GM23338 (cell line): ENCODE data around the gene TMEM98. TPM values are rescaled to one million over a fixed set of nuclear protein-coding genes. Genes with fewer than 3 reads are reported as not detected.
"Not testable (repeated sequence)": the region's sequence is repeated elsewhere in the genome, so short reads cannot be mapped to it uniquely, and the experiment has no call there.

ENCODE experiments used
- ATAC-seq: fragments of 200-7000 bp; cut with Tn5 transposase; 3 replicates; pipeline ENCODE4 v1.9.1; 2020
- DNase-seq: peaks from one replicate; pipeline ENCODE4 v3.0.0-alpha.2; 2015; ENCODE audit warnings: low spot score
- H2AFZ ChIP-seq: fragments of 200-600 bp; sonication (generic); 2 replicates; pipeline ENCODE4 v1.8.0; 2016; ENCODE audit warnings: antibody characterized with exemption, mild to moderate bottlenecking, moderate library complexity
- H3F3A ChIP-seq: fragments of 200-600 bp; sonication (generic); replicated peaks from 2 replicates; pipeline ENCODE4 v1.8.0; 2017; ENCODE audit warnings: antibody characterized with exemption, mixed run types, low read depth
- H3K27ac ChIP-seq: fragments of 200-600 bp; sonication (generic); 2 replicates; pipeline ENCODE4 v1.6.1; 2016; ENCODE audit warnings: low read depth
- H3K27me3 ChIP-seq: fragments of 200-600 bp; sonication (generic); 2 replicates; pipeline ENCODE4 v1.8.0; 2016; ENCODE audit warnings: mild to moderate bottlenecking, mixed run types, moderate library complexity; ENCODE audit not compliant: insufficient read depth
- H3K36me3 ChIP-seq: fragments of 200-600 bp; sonication (generic); 2 replicates; pipeline ENCODE4 v1.8.0; 2016; ENCODE audit warnings: mild to moderate bottlenecking; ENCODE audit not compliant: insufficient read depth
- H3K4me1 ChIP-seq: fragments of 200-600 bp; sonication (generic); 2 replicates; pipeline ENCODE4 v1.8.0; 2016; ENCODE audit warnings: mild to moderate bottlenecking, moderate library complexity; ENCODE audit not compliant: insufficient read depth
- H3K4me2 ChIP-seq: fragments of 200-600 bp; sonication (generic); 2 replicates; pipeline ENCODE4 v1.7.1; 2017; ENCODE audit warnings: mixed run types
- H3K4me3 ChIP-seq: fragments of 200-600 bp; sonication (generic); 2 replicates; pipeline ENCODE4 v1.6.1; 2016; ENCODE audit warnings: mixed run types
- H3K79me2 ChIP-seq: fragments of 200-600 bp; sonication (generic); replicated peaks from 2 replicates; pipeline ENCODE4 v1.8.0; 2017; ENCODE audit warnings: mild to moderate bottlenecking; ENCODE audit not compliant: insufficient read depth
- H3K9me2 ChIP-seq: fragments of 200-600 bp; sonication (generic); 2 replicates; pipeline ENCODE4 v1.8.0; 2017; ENCODE audit not compliant: insufficient read depth
- H4K20me1 ChIP-seq: fragments of 200-600 bp; sonication (generic); replicated peaks from 2 replicates; pipeline ENCODE4 v1.8.0; 2017; ENCODE audit warnings: mild to moderate bottlenecking; ENCODE audit not compliant: insufficient read depth
- H3K27ac Mint-ChIP-seq: 2 replicates; pipeline ENCODE4 v1.8.0; 2020; ENCODE audit warnings: inconsistent platforms, mild to moderate bottlenecking, moderate library complexity, mixed read lengths
- H3K27me3 Mint-ChIP-seq: 3 replicates; pipeline ENCODE4 v1.8.0; 2022; ENCODE audit warnings: low read depth, mild to moderate bottlenecking, moderate library complexity, mixed read lengths, inconsistent platforms; ENCODE audit not compliant: insufficient read depth, poor library complexity
- H3K36me3 Mint-ChIP-seq: 3 replicates; pipeline ENCODE4 v1.8.0; 2021; ENCODE audit warnings: low read depth, mild to moderate bottlenecking, inconsistent platforms, moderate library complexity, mixed read lengths
- H3K4me1 Mint-ChIP-seq: 3 replicates; pipeline ENCODE4 v1.8.0; 2020; ENCODE audit warnings: mild to moderate bottlenecking, inconsistent platforms, mixed read lengths
- H3K4me3 Mint-ChIP-seq: 3 replicates; pipeline ENCODE4 v1.8.0; 2021; ENCODE audit warnings: moderate library complexity, mild to moderate bottlenecking, inconsistent platforms, mixed read lengths
- H3K9me3 Mint-ChIP-seq: 3 replicates; pipeline ENCODE4 v1.8.0; 2020; ENCODE audit warnings: moderate library complexity, mild to moderate bottlenecking, inconsistent platforms, mixed read lengths
- CREB1 ChIP-seq: fragments of 250-450 bp; sonication (Bioruptor Pico); IDR thresholded peaks from 2 replicates; pipeline ENCODE4 v1.5.0; 2020; ENCODE audit warnings: low read depth, mild to moderate bottlenecking, moderate library complexity
- EZH2 ChIP-seq: fragments of 200-600 bp; sonication (generic); IDR thresholded peaks from one replicate; pipeline ENCODE4 v1.8.0; 2017; ENCODE audit warnings: antibody characterized with exemption, mild to moderate bottlenecking, low read depth; ENCODE audit not compliant: unreplicated experiment
- EZH2phosphoT487 ChIP-seq: fragments of 200-600 bp; sonication (generic); IDR thresholded peaks from one replicate; pipeline ENCODE4 v1.8.1; 2018; ENCODE audit warnings: antibody characterized with exemption; ENCODE audit not compliant: unreplicated experiment
- NANOG ChIP-seq: IDR thresholded peaks from 2 replicates; pipeline ENCODE4 v1.6.1; 2016; ENCODE audit warnings: antibody characterized with exemption, borderline replicate concordance
- REST ChIP-seq: IDR thresholded peaks from one replicate; pipeline ENCODE4 v1.6.1; 2018; ENCODE audit warnings: antibody characterized with exemption; ENCODE audit not compliant: unreplicated experiment
- STAT1 ChIP-seq: IDR thresholded peaks from one replicate; pipeline ENCODE4 v1.6.1; 2016; ENCODE audit warnings: antibody characterized with exemption; ENCODE audit not compliant: unreplicated experiment
- ZNF114 ChIP-seq: fragments of 250-450 bp; sonication (Bioruptor Pico); IDR thresholded peaks from 2 replicates; pipeline ENCODE4 v1.5.0; 2020; ENCODE audit warnings: mild to moderate bottlenecking, moderate library complexity
- ZNF331 ChIP-seq: fragments of 250-450 bp; sonication (Bioruptor Pico); IDR thresholded peaks from 2 replicates; pipeline ENCODE4 v1.5.0; 2020; ENCODE audit warnings: low read depth, mild to moderate bottlenecking, moderate library complexity
- polyA plus RNA-seq: library from polyadenylated mRNA; unstranded; fragments of >200 nt; fragmentation: Nextera tagmentation; extraction: Ambion mirVana; gene quantifications from 2 replicates; pipeline ENCODE4 v1.2.1, GENCODE V29; 2016
- total RNA-seq: library from RNA; depleted of rRNA; stranded (reverse); fragments of >200 nt; shearing (Covaris generic); gene quantifications from 2 replicates; pipeline ENCODE4 v1.2.3, GENCODE V29; 2014
- TF ChIP-seq, protein P1 (sequence below): IDR thresholded peaks from 2 replicates; pipeline ENCODE4 v1.6.1; 2016; ENCODE audit warnings: antibody characterized with exemption
- TF ChIP-seq, protein P2 (sequence below), 2 experiments: fragments of 200-600 bp in 1 of 2; sonication (generic) in 1 of 2; conservative IDR thresholded peaks; 2 replicates each; pipeline versions ENCODE4 v1.5.1 to v1.6.1; 2016 to 2017; ENCODE audit warnings: antibody characterized with exemption in 2 of 2, low read depth in 2 of 2, mild to moderate bottlenecking in 2 of 2, moderate library complexity in 1 of 2

Gene TMEM98
- total and polyA plus RNA-seq, 2 experiments from 2014 or later: 60.4 to 94.8 TPM

DNA sequence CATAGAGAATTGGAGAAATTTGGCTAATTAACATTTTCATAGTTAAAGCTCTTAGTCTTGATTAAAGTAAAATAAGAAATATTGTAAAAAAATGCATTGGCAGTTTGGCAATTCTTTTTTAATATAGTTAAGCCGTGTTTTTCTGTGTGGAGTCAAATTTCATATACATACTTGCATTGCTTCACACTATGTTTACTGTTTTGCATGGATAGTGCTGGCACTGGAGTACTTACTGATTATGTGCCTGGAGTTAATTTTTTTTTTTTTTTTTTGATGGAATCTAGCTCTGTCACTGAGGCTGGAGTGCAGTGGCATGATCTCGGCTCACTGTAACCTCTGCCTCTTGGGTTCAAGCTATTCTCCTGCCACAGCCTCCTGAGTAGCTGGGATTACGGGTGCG, 8.1 kb upstream of the TMEM98 start:
- not testable (repeated sequence) for H3K4me3 ChIP-seq, DNase-seq, H3K36me3 ChIP-seq, H3K27ac ChIP-seq, H3K27ac Mint-ChIP-seq, H3K27me3 Mint-ChIP-seq, ATAC-seq, H3K9me2 ChIP-seq, H3K79me2 ChIP-seq, H3F3A ChIP-seq, H2AFZ ChIP-seq, H3K4me2 ChIP-seq, H3K36me3 Mint-ChIP-seq, H4K20me1 ChIP-seq, H3K27me3 ChIP-seq, H3K4me3 Mint-ChIP-seq
- Mint-ChIP-seq H3K4me1 (peaks cover 15% of the 10 kb centered on the region), H3K9me3 (peaks cover 17% of the 10 kb centered on the region)
- H3K4me1 ChIP-seq: peaks cover 14% of the 10 kb centered on the region

DNA sequence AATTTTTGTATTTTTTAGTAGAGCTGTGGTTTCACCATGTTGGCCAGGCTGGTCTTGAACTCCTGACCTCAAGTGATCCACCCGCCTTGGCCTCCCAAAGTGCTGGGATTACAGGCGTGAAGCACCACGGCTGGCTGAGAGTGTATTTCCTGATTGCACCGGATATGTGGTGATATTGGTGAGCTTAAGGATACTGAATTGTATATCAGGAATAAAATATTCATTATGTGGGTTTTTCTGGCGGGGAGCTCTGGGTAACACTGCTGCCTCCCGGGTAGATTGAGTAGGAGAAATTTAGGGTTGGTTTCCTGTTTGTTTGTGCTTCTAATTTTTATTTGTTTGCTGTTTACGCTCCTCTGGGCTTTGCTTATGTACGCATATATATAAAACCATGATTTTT, 7.7 kb upstream of the TMEM98 start:
- Mint-ChIP-seq H3K4me3 (no peak overlapping the region), H3K36me3 (peaks cover 6% of the 10 kb centered on the region; the same call in 2 of the 3 replicates), H3K9me3 (peaks cover 17% of the 10 kb centered on the region), H3K27me3 (peaks cover 6% of the 10 kb centered on the region), H3K4me1 (peaks cover 15% of the 10 kb centered on the region), H3K27ac (no peak overlapping the region)
- Histone ChIP-seq H3K4me1 (peaks cover 14% of the 10 kb centered on the region), H3K27me3 (no peaks in the 10 kb centered on the region), H3F3A (no peaks in the 10 kb centered on the region), H3K9me2 (peaks cover 7% of the 10 kb centered on the region; the same call in 1 of the 2 replicates), H3K36me3 (no peaks in the 10 kb centered on the region), H2AFZ (no peak overlapping the region), H3K27ac (no peak overlapping the region), H3K79me2 (no peaks in the 10 kb centered on the region), H3K4me3 (no peak overlapping the region), H3K4me2 (no peak overlapping the region), H4K20me1 (no peaks in the 10 kb centered on the region)
- DNase-seq: no peak
- no peak for ATAC-seq
- TF ChIP-seq REST (no peak), CREB1 (CRISPR knock-in tag) (no peak), EZH2phosphoT487 (no peak), ZNF331 (no peak), ZNF114 (CRISPR knock-in tag) (no peak), NANOG (no peak), STAT1 (no peak), EZH2 (no peak)
- TF ChIP-seq, protein P1, sequence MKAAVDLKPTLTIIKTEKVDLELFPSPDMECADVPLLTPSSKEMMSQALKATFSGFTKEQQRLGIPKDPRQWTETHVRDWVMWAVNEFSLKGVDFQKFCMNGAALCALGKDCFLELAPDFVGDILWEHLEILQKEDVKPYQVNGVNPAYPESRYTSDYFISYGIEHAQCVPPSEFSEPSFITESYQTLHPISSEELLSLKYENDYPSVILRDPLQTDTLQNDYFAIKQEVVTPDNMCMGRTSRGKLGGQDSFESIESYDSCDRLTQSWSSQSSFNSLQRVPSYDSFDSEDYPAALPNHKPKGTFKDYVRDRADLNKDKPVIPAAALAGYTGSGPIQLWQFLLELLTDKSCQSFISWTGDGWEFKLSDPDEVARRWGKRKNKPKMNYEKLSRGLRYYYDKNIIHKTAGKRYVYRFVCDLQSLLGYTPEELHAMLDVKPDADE: no peak
- TF ChIP-seq, protein P2, sequence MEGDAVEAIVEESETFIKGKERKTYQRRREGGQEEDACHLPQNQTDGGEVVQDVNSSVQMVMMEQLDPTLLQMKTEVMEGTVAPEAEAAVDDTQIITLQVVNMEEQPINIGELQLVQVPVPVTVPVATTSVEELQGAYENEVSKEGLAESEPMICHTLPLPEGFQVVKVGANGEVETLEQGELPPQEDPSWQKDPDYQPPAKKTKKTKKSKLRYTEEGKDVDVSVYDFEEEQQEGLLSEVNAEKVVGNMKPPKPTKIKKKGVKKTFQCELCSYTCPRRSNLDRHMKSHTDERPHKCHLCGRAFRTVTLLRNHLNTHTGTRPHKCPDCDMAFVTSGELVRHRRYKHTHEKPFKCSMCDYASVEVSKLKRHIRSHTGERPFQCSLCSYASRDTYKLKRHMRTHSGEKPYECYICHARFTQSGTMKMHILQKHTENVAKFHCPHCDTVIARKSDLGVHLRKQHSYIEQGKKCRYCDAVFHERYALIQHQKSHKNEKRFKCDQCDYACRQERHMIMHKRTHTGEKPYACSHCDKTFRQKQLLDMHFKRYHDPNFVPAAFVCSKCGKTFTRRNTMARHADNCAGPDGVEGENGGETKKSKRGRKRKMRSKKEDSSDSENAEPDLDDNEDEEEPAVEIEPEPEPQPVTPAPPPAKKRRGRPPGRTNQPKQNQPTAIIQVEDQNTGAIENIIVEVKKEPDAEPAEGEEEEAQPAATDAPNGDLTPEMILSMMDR (conservative IDR thresholded peaks at IDR 0.05; ENCODE audit: low read depth in 2 of 2): no peak
